Endothelial cell of umbilical vein (primary cell): Measurements from ENCODE around the gene MMP28. TPM values are rescaled to one million over a fixed set of nuclear protein-coding genes. Genes with fewer than 3 reads are reported as not detected.

Source experiments
- BruUV-seq: library from RNA; stranded (reverse); fragments of 400-500 nt; replicated peaks from 2 replicates; lab custom pipeline; 2021; lab: Mats Ljungman, UMichigan
- CTCF ChIA-PET: fragments of 300-600, 350-600 bp; sonication (Branson Sonifier 250); formaldehyde crosslinking; loops from one replicate; lab custom pipeline; 2021; ENCODE audit warnings: antibody characterized with exemption, inconsistent platforms; lab: Charles Lee
- POLR2A ChIA-PET: fragments of 300-600, 350-600 bp; sonication (Branson Sonifier 250); formaldehyde crosslinking; loops from one replicate; lab custom pipeline; 2021; ENCODE audit warnings: antibody characterized with exemption, inconsistent platforms; lab: Charles Lee
- DNase-seq: peaks from one replicate; pipeline ENCODE4 v3.0.0-alpha.2; 2011; ENCODE audit warnings: low read depth, low spot score
- FAIRE-seq: peaks from 2 replicates; lab custom pipeline; 2011; peaks lifted over from hg19 to GRCh38; lab: Jason Lieb, UNC
- H2AFZ ChIP-seq: 2 replicates; pipeline ENCODE4 v1.6.0; 2012; ENCODE audit warnings: low read depth, low read length, control low read depth, inconsistent platforms
- H3K27ac ChIP-seq: 2 replicates; pipeline ENCODE4 v1.5.1; 2011; ENCODE audit warnings: low read depth, mild to moderate bottlenecking, control low read depth, low read length, moderate library complexity; ENCODE audit not compliant: insufficient read depth
- H3K27me3 ChIP-seq, 2 experiments: 2 replicates each; pipeline versions ENCODE4 v1.6.0 to v1.6.1; 2011; ENCODE audit warnings: low read length in 2 of 2, mixed read lengths in 1 of 2; ENCODE audit not compliant: control insufficient read depth in 2 of 2, insufficient read depth in 2 of 2
- H3K36me3 ChIP-seq, 2 experiments: 2 replicates in 1 of 2; 3 replicates in 1 of 2; pipeline ENCODE4 v1.5.1; 2011; ENCODE audit warnings: low read length in 2 of 2, mild to moderate bottlenecking in 1 of 2, moderate library complexity in 1 of 2; ENCODE audit not compliant: control insufficient read depth in 2 of 2, insufficient read depth in 2 of 2; ENCODE audit errors: extremely low read depth in 1 of 2
- H3K4me1 ChIP-seq: 3 replicates; pipeline ENCODE4 v1.5.1; 2011; ENCODE audit warnings: mild to moderate bottlenecking, low read length; ENCODE audit not compliant: control insufficient read depth, insufficient read depth; ENCODE audit errors: extremely low read depth
- H3K4me2 ChIP-seq: 2 replicates; pipeline ENCODE4 v1.6.1; 2011; ENCODE audit warnings: low read length, control low read depth, mixed read lengths; ENCODE audit not compliant: insufficient read depth
- H3K4me3 ChIP-seq, 3 experiments: fragments of 200-600 bp in 1 of 3; sonication (generic), shearing (Covaris generic) in 1 of 3; replicated peaks in 1 of 3; 2 replicates each; pipeline ENCODE4 v1.5.1; 2011 to 2016; ENCODE audit warnings: control low read depth in 3 of 3, low read length in 3 of 3, mild to moderate bottlenecking in 2 of 3, inconsistent platforms in 1 of 3, low read depth in 1 of 3, moderate library complexity in 1 of 3; ENCODE audit not compliant: insufficient read depth in 1 of 3
- H3K79me2 ChIP-seq: 2 replicates; pipeline ENCODE4 v1.6.0; 2012; ENCODE audit warnings: low read length, inconsistent platforms; ENCODE audit not compliant: control insufficient read depth, insufficient read depth
- H3K9ac ChIP-seq: replicated peaks from 2 replicates; pipeline ENCODE3; 2011; ENCODE audit warnings: low read length, control low read depth; ENCODE audit not compliant: insufficient read depth; ENCODE audit errors: extremely low read depth
- H3K9me1 ChIP-seq: replicated peaks from 3 replicates; pipeline ENCODE4 v1.6.0; 2011; ENCODE audit warnings: mild to moderate bottlenecking, low read length; ENCODE audit not compliant: control insufficient read depth, insufficient read depth; ENCODE audit errors: extremely low read depth
- H3K9me3 ChIP-seq: replicated peaks from 2 replicates; pipeline ENCODE4 v1.5.1; 2012; ENCODE audit warnings: low read length, inconsistent platforms; ENCODE audit not compliant: control insufficient read depth, insufficient read depth
- H4K20me1 ChIP-seq: replicated peaks from 2 replicates; pipeline ENCODE3; 2011; ENCODE audit warnings: mild to moderate bottlenecking, low read length; ENCODE audit not compliant: control insufficient read depth, insufficient read depth; ENCODE audit errors: extremely low read depth
- CTCF ChIP-seq, 2 donors: IDR thresholded peaks; 1 replicate in 1 of 2; 2 replicates in 1 of 2; pipeline ENCODE4 v1.5.1; 2011; ENCODE audit warnings: low read length in 2 of 2, mild to moderate bottlenecking in 2 of 2, moderate library complexity in 2 of 2, control low read depth in 1 of 2, inconsistent platforms in 1 of 2, low read depth in 1 of 2; ENCODE audit not compliant: insufficient read depth in 1 of 2; ENCODE audit errors: extremely low read depth in 1 of 2
- EZH2 ChIP-seq: IDR thresholded peaks from 2 replicates; pipeline ENCODE4 v1.6.1; 2012; ENCODE audit warnings: borderline replicate concordance, low read depth, mild to moderate bottlenecking, moderate library complexity, low read length, inconsistent platforms; ENCODE audit not compliant: severe bottlenecking
- FOS ChIP-seq: IDR thresholded peaks from 2 replicates; pipeline ENCODE4 v1.6.1; 2011; ENCODE audit warnings: mild to moderate bottlenecking, low read length, moderate library complexity, borderline replicate concordance; ENCODE audit not compliant: insufficient read depth
- GATA2 ChIP-seq: IDR thresholded peaks from 2 replicates; pipeline ENCODE4 v1.7.0; 2011; ENCODE audit warnings: low read depth, mild to moderate bottlenecking, moderate library complexity, mixed read lengths, low read length; ENCODE audit not compliant: insufficient read length, insufficient read depth
- JUN ChIP-seq: IDR thresholded peaks from 2 replicates; pipeline ENCODE4 v1.6.1; 2011; ENCODE audit warnings: borderline replicate concordance, low read depth; ENCODE audit not compliant: insufficient read length, insufficient read depth
- MYC ChIP-seq: IDR thresholded peaks from one replicate; pipeline ENCODE4 v1.6.1; 2011; ENCODE audit warnings: mild to moderate bottlenecking, low read depth, low read length
- POLR2A ChIP-seq: IDR thresholded peaks from 2 replicates; pipeline ENCODE4 v1.6.1; 2012; ENCODE audit warnings: low read depth, mild to moderate bottlenecking, control low read depth, low read length
- POLR2AphosphoS5 ChIP-seq: IDR thresholded peaks from 2 replicates; pipeline ENCODE4 v1.6.1; 2012; ENCODE audit warnings: low read depth, mild to moderate bottlenecking, control low read depth, low read length, moderate library complexity; ENCODE audit not compliant: insufficient read depth
- dilution Hi-C: fragments of 300-500 bp; cut with MboI; formaldehyde crosslinking; loops from one replicate; pipeline ENCODE4 v1.15.0; 2019; ENCODE audit warnings: low sequenced_read_pairs; ENCODE audit not compliant: extremely low pct_ligation_motif_present
- intact Hi-C: fragments of 100-400 bp; cut with micrococcal nuclease; formaldehyde crosslinking; loops from one replicate; pipeline ENCODE4 v1.10.0; 2022
- polyA plus RNA-seq, 4 experiments: library from polyadenylated mRNA; depleted of rRNA in 3 of 4; stranded (reverse) in 3 of 4; unstranded in 1 of 4; fragments of >200 nt; gene quantifications; 2 replicates each; pipeline versions ENCODE4 v1.2.1 to v1.2.3, GENCODE V29; 2011 to 2012; ENCODE audit warnings: missing spikeins in 1 of 4
- total RNA-seq: library from RNA; stranded (reverse); gene quantifications from 2 replicates; pipeline ENCODE4 v1.2.3, GENCODE V29; 2021
- TF ChIP-seq, protein P1 (sequence below): IDR thresholded peaks from 2 replicates; pipeline ENCODE4 v1.6.1; 2011; ENCODE audit not compliant: insufficient read depth, insufficient read length

The MMP28 gene
- total and polyA plus RNA-seq, 2 donors (not counting 3 experiments of a cell fraction or from before 2014, with no cell fraction given) = 6.1 to 7.1 TPM

DNA sequence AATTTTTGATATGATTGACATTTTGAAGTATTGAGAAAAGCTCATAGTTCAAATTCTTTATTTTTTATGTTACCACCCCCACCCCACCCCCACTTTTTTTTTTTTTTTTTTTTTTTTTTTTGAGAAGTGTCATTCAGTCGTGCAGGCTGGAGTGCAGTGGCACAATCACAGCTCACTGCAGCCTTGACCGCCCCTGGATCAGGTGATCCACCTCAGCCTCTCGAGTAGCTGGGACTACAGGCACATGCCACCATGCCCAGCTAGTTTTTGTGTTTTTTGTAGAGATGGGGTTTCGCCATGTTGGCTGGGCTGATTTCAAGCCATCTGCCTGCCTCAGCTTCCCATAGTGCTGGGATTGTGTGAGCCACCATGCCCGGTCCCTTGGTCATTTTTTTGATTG lies 21.3 kb upstream of the MMP28 start:
- Histone ChIP-seq H3K4me2 (no peak overlapping the region), H3K36me3 (peaks cover 2 to 20% of the 10 kb centered on the region in 2 experiments)
- POLR2A ChIA-PET = no interaction called here

More for the DNA sequence above, 21.3 kb upstream of the MMP28 start:
- TF ChIP-seq MYC = no peak
- TF ChIP-seq EZH2 = no peak
- no peak for TF ChIP-seq FOS
- no peak for TF ChIP-seq CTCF (IDR thresholded peaks at IDR 0.05; ENCODE audit: extremely low read depth in 1 of 2, insufficient read depth in 1 of 2, low read depth in 1 of 2, low read length in 2 of 2)
- TF ChIP-seq GATA2 = no peak
- no peak for TF ChIP-seq POLR2AphosphoS5
- TF ChIP-seq JUN = no peak
- TF ChIP-seq, protein P1, sequence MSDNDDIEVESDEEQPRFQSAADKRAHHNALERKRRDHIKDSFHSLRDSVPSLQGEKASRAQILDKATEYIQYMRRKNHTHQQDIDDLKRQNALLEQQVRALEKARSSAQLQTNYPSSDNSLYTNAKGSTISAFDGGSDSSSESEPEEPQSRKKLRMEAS = no peak
- no peak for TF ChIP-seq POLR2A
- H3K9me3 ChIP-seq = no peaks in the 10 kb centered on the region
- dilution Hi-C loops = no loop called here
- no peak for FAIRE-seq
- H3K27me3 ChIP-seq = no peaks in the 10 kb centered on the region
- peaks cover 14% of the 10 kb centered on the region for H3K4me1 ChIP-seq
- H3K79me2 ChIP-seq = peaks cover 91% of the 10 kb centered on the region
- DNase-seq = no peak
- no peaks in the 10 kb centered on the region for H3K9me1 ChIP-seq
- intact Hi-C loops = no loop called here
- no peak overlapping the region for H3K9ac ChIP-seq
- H3K4me3 ChIP-seq = no peak overlapping the region
- H2AFZ ChIP-seq = no peak overlapping the region
- peaks cover 20% of the 10 kb centered on the region for H4K20me1 ChIP-seq
- CTCF ChIA-PET = interaction anchor here (1.6 to 3.0 kb wide), 4 partner anchors 8 to 204 kb away, joined by 4 to 15 read pairs (median 5); no protein-coding TSS in a partner anchor
- no TSS peak for BruUV-seq
- no peak overlapping the region for H3K27ac ChIP-seq
